BE2C (cell line): ENCODE results near the gene MYBPC3.

Experiments
- DNase-seq: peaks from one replicate; pipeline ENCODE4 v3.0.0-alpha.2; 2020
- H3K27me3 ChIP-seq: fragments of 250-450 bp; sonication (Bioruptor Pico); 2 replicates; pipeline ENCODE4 v1.5.1; 2020; ENCODE audit warnings: mild to moderate bottlenecking
- H3K36me3 ChIP-seq: fragments of 250-450 bp; sonication (Bioruptor Pico); 2 replicates; pipeline ENCODE4 v1.5.1; 2020; ENCODE audit warnings: mild to moderate bottlenecking
- H3K4me1 ChIP-seq: fragments of 250-450 bp; sonication (Bioruptor Pico); 2 replicates; pipeline ENCODE4 v1.5.1; 2020
- H3K4me3 ChIP-seq: 2 replicates; pipeline ENCODE4 v1.5.1; 2011; ENCODE audit warnings: low read depth, low read length
- H3K9me3 ChIP-seq: fragments of 250-450 bp; sonication (Bioruptor Pico); 2 replicates; pipeline ENCODE4 v1.5.1; 2020
- CTCF ChIP-seq: IDR thresholded peaks from 2 replicates; pipeline ENCODE4 v1.5.1; 2012; ENCODE audit warnings: mild to moderate bottlenecking, low read depth, low read length

MYBPC3 gene

GRCh38 chr11:47387944-47388696 lies 35.6 kb upstream of the MYBPC3 start:
- Histone ChIP-seq H3K4me3 (no peak overlapping the region), H3K27me3 (no peaks in the 10 kb centered on the region), H3K4me1 (no peaks in the 10 kb centered on the region), H3K36me3 (no peaks in the 10 kb centered on the region), H3K9me3 (no peaks in the 10 kb centered on the region)
- DNase-seq: no peak
- TF ChIP-seq CTCF: no peak

- Histone ChIP-seq H3K4me1 (no peaks in the 10 kb centered on the region), H3K27me3 (no peaks in the 10 kb centered on the region), H3K9me3 (no peaks in the 10 kb centered on the region), H3K36me3 (no peaks in the 10 kb centered on the region), H3K4me3 (no peak overlapping the region)
- DNase-seq: no peak
- TF ChIP-seq CTCF: no peak
These were observed 32.0 kb upstream of the MYBPC3 start for GRCh38 chr11:47384498-47384897.

GRCh38 chr11:47383071-47383470 lies 30.6 kb upstream of the MYBPC3 start:
- H3K9me3 ChIP-seq: no peaks in the 10 kb centered on the region
- DNase-seq: no peak
- no peak overlapping the region for H3K4me3 ChIP-seq
- no peaks in the 10 kb centered on the region for H3K36me3 ChIP-seq
- no peaks in the 10 kb centered on the region for H3K4me1 ChIP-seq
- no peaks in the 10 kb centered on the region for H3K27me3 ChIP-seq
- TF ChIP-seq CTCF: no peak

- no peak for TF ChIP-seq CTCF
- no peaks in the 10 kb centered on the region for H3K4me1 ChIP-seq
- H3K36me3 ChIP-seq: no peaks in the 10 kb centered on the region
- no peak overlapping the region for H3K4me3 ChIP-seq
- DNase-seq: no peak
- H3K27me3 ChIP-seq: no peaks in the 10 kb centered on the region
- H3K9me3 ChIP-seq: no peaks in the 10 kb centered on the region
These were observed 27.6 kb upstream of the MYBPC3 start for GRCh38 chr11:47380078-47380477.

GRCh38 chr11:47379317-47379716 lies 26.8 kb upstream of the MYBPC3 start:
- Histone ChIP-seq H3K4me1 (no peaks in the 10 kb centered on the region), H3K9me3 (no peaks in the 10 kb centered on the region), H3K27me3 (no peaks in the 10 kb centered on the region), H3K4me3 (no peak overlapping the region), H3K36me3 (no peaks in the 10 kb centered on the region)
- TF ChIP-seq CTCF: no peak
- DNase-seq: no peak

GRCh38 chr11:47378836-47379170 lies 26.3 kb upstream of the MYBPC3 start:
- Histone ChIP-seq H3K4me1 (no peaks in the 10 kb centered on the region), H3K4me3 (no peak overlapping the region), H3K9me3 (no peaks in the 10 kb centered on the region), H3K27me3 (no peaks in the 10 kb centered on the region), H3K36me3 (no peaks in the 10 kb centered on the region)
- TF ChIP-seq CTCF: no peak
- DNase-seq: no peak
